ENCODE measurements around the gene ELL. TPM values are rescaled to one million over a fixed set of nuclear protein-coding genes. Genes with fewer than 3 reads are reported as not detected.

Gene ELL
- total and polyA plus RNA-seq, 9 of the 15 experiments (the other 6 are each of a cell fraction or from before 2014, with no cell fraction given), result 0.24 to 22.5 (median 4.1) TPM

DNA sequence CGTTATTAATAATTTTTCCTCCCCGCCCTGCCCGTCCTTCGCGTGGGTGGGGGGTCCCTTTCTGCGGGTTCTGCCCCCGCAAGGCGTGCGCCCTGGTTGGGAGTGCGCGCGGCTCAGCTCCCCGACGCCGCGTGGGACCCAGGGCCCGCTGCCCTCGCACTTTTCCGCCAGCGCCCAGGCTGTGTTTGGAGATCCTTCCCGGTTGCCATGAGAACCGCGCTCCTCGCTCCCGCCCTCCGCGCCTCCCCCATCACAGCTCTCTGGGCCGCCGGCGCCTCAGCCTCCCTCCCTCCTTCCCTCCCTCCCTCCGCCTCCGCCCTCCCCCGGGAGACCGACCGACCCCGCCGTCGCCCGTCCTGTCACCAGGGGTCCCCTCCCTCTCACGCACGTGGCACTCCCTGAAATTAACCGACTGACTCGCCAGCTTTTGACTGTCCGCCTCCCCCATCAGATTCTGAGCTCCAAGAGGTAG, 105.1 kb downstream of the ELL start (continued):
- no peak for TF ChIP-seq ZKSCAN8 (CRISPR knock-in tag; IDR thresholded peaks at IDR 0.05)
- TF ChIP-seq, protein P1, sequence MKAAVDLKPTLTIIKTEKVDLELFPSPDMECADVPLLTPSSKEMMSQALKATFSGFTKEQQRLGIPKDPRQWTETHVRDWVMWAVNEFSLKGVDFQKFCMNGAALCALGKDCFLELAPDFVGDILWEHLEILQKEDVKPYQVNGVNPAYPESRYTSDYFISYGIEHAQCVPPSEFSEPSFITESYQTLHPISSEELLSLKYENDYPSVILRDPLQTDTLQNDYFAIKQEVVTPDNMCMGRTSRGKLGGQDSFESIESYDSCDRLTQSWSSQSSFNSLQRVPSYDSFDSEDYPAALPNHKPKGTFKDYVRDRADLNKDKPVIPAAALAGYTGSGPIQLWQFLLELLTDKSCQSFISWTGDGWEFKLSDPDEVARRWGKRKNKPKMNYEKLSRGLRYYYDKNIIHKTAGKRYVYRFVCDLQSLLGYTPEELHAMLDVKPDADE (conservative IDR thresholded peaks at IDR 0.05; ENCODE audit: control insufficient read depth, low read depth, low read length), result no peak; the same call in 1 of the 2 replicates
- TF ChIP-seq PHF21A (IDR thresholded peaks at IDR 0.05; ENCODE audit: borderline replicate concordance, low read depth), result no peak
- TF ChIP-seq, protein P2, sequence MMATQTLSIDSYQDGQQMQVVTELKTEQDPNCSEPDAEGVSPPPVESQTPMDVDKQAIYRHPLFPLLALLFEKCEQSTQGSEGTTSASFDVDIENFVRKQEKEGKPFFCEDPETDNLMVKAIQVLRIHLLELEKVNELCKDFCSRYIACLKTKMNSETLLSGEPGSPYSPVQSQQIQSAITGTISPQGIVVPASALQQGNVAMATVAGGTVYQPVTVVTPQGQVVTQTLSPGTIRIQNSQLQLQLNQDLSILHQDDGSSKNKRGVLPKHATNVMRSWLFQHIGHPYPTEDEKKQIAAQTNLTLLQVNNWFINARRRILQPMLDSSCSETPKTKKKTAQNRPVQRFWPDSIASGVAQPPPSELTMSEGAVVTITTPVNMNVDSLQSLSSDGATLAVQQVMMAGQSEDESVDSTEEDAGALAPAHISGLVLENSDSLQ (IDR thresholded peaks at IDR 0.05), result no peak
- no peak for TF ChIP-seq NONO (IDR thresholded peaks at IDR 0.05; ENCODE audit: low read depth in 2 of 2, low read length in 1 of 2)
- TF ChIP-seq EHMT2 (IDR thresholded peaks at IDR 0.05), result no peak
- TF ChIP-seq, protein P3, sequence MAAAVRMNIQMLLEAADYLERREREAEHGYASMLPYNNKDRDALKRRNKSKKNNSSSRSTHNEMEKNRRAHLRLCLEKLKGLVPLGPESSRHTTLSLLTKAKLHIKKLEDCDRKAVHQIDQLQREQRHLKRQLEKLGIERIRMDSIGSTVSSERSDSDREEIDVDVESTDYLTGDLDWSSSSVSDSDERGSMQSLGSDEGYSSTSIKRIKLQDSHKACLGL (CRISPR knock-in tag; IDR thresholded peaks at IDR 0.05; ENCODE audit: borderline replicate concordance, poor library complexity, severe bottlenecking), result no peak
- no peak for TF ChIP-seq SMARCC2 (IDR thresholded peaks at IDR 0.05; ENCODE audit: low read depth)
- no peak for TF ChIP-seq FOXA3 (CRISPR knock-in tag; conservative IDR thresholded peaks at IDR 0.05 in 1 of 2, IDR thresholded peaks at IDR 0.05 in 1 of 2)
- TF ChIP-seq, protein P4, sequence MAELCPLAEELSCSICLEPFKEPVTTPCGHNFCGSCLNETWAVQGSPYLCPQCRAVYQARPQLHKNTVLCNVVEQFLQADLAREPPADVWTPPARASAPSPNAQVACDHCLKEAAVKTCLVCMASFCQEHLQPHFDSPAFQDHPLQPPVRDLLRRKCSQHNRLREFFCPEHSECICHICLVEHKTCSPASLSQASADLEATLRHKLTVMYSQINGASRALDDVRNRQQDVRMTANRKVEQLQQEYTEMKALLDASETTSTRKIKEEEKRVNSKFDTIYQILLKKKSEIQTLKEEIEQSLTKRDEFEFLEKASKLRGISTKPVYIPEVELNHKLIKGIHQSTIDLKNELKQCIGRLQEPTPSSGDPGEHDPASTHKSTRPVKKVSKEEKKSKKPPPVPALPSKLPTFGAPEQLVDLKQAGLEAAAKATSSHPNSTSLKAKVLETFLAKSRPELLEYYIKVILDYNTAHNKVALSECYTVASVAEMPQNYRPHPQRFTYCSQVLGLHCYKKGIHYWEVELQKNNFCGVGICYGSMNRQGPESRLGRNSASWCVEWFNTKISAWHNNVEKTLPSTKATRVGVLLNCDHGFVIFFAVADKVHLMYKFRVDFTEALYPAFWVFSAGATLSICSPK (IDR thresholded peaks at IDR 0.05; ENCODE audit: borderline replicate concordance), result no peak
- TF ChIP-seq, protein P5, sequence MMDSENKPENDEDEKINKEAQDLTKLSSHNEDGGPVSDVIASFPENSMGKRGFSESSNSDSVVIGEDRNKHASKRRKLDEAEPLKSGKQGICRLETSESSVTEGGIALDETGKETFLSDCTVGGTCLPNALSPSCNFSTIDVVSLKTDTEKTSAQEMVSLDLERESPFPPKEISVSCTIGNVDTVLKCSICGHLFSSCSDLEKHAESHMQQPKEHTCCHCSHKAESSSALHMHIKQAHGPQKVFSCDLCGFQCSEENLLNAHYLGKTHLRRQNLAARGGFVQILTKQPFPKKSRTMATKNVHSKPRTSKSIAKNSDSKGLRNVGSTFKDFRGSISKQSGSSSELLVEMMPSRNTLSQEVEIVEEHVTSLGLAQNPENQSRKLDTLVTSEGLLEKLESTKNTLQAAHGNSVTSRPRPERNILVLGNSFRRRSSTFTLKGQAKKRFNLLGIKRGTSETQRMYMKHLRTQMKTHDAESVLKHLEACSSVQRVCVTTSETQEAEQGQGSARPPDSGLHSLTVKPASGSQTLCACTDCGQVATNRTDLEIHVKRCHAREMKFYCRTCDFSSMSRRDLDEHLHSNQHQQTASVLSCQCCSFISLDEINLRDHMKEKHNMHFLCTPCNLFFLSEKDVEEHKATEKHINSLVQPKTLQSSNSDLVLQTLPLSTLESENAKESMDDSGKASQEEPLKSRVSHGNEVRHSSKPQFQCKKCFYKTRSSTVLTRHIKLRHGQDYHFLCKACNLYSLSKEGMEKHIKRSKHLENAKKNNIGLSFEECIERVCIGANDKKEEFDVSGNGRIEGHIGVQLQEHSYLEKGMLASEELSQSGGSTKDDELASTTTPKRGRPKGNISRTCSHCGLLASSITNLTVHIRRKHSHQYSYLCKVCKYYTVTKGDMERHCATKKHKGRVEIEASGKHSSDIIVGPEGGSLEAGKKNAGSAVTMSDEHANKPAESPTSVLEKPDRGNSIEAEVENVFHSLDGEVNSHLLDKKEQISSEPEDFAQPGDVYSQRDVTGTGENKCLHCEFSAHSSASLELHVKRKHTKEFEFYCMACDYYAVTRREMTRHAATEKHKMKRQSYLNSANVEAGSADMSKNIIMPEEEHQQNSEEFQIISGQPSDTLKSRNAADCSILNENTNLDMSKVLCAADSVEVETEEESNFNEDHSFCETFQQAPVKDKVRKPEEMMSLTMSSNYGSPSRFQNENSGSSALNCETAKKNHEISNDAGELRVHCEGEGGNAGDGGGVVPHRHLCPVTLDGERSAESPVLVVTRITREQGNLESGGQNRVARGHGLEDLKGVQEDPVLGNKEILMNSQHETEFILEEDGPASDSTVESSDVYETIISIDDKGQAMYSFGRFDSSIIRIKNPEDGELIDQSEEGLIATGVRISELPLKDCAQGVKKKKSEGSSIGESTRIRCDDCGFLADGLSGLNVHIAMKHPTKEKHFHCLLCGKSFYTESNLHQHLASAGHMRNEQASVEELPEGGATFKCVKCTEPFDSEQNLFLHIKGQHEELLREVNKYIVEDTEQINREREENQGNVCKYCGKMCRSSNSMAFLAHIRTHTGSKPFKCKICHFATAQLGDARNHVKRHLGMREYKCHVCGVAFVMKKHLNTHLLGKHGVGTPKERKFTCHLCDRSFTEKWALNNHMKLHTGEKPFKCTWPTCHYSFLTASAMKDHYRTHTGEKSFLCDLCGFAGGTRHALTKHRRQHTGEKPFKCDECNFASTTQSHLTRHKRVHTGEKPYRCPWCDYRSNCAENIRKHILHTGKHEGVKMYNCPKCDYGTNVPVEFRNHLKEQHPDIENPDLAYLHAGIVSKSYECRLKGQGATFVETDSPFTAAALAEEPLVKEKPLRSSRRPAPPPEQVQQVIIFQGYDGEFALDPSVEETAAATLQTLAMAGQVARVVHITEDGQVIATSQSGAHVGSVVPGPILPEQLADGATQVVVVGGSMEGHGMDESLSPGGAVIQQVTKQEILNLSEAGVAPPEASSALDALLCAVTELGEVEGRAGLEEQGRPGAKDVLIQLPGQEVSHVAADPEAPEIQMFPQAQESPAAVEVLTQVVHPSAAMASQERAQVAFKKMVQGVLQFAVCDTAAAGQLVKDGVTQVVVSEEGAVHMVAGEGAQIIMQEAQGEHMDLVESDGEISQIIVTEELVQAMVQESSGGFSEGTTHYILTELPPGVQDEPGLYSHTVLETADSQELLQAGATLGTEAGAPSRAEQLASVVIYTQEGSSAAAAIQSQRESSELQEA (IDR thresholded peaks at IDR 0.05; ENCODE audit: low read depth), result no peak
